Ovary (tissue), 3 donors: ENCODE measurements around the gene KCNJ6.

Experiments used
- CTCF ChIP-seq, 3 donors: fragments of 450-650 bp in 2 of 3; fragments of 200-600 bp in 1 of 3; IDR thresholded peaks; one replicate each; pipeline versions ENCODE4 v1.5.1 to v1.8.0; 2016 to 2022; ENCODE audit warnings: antibody characterized with exemption in 3 of 3, mild to moderate bottlenecking in 1 of 3
- POLR2A ChIP-seq: fragments of 450-650 bp; IDR thresholded peaks from one replicate; pipeline ENCODE4 v1.6.1; 2017; ENCODE audit warnings: antibody characterized with exemption, mild to moderate bottlenecking, moderate library complexity
- donor health status: DM: no; HTN: no; CAD: no.

GRCh38 chr21:37800057-37800455 lies 116.2 kb downstream of the KCNJ6 start:
- TF ChIP-seq POLR2A = no peak
- TF ChIP-seq CTCF (IDR thresholded peaks at IDR 0.05) = no peak
